ENCODE measurements around the gene TGDS. TPM values are rescaled to one million over a fixed set of nuclear protein-coding genes. Genes with fewer than 3 reads are reported as not detected.

Gene TGDS
- total and polyA plus RNA-seq, 2 of the 8 experiments (the other 6 are each of a cell fraction or from before 2014, with no cell fraction given): 11.6 to 11.8 TPM

DNA sequence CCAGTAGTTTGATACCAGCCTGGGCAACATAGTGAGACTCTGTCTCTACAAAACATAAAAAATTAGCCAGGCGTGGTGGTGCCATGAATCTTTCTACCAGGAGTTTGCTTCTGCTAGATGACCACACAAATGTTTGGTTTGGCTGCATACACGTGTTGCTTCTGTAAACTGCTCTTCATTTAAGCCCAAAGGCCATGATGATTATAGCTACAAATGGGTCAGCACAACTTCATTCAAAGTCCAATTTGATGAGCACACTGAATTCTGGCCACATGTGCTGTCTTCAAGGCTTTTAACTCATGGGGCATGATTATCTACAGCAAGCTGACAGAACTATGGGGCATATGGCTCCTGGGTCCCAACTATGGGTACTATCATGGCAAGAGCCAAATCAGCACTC lies 70.2 kb downstream of the TGDS start:
- FAIRE-seq (no peak), DNase-seq (ENCODE audit: low read depth in 1 of 2, low spot score in 2 of 2) (no peak)
- Histone ChIP-seq H3K4me2 (ENCODE audit: insufficient read depth in 1 of 2, low read depth in 2 of 2, low read length in 2 of 2) (no peak overlapping the region), H3K27ac (ENCODE audit: low read depth, low read length) (no peak overlapping the region), H2AFZ (ENCODE audit: low read length) (no peak overlapping the region), H3K4me1 (replicated peaks in 1 of 4; ENCODE audit: control insufficient read depth in 3 of 4, insufficient read depth in 4 of 4, low read length in 3 of 4) (no peaks in the 10 kb centered on the region), H4K20me1 (replicated peaks in 1 of 2; ENCODE audit: control insufficient read depth in 1 of 2, insufficient read depth in 2 of 2, low read length in 2 of 2) (no peaks in the 10 kb centered on the region), H3K79me1 (ENCODE audit: low read depth, low read length) (no peaks in the 10 kb centered on the region), H2BK120ac (replicated peaks; ENCODE audit: low read depth, low read length) (no peak overlapping the region), H3K4ac (replicated peaks; ENCODE audit: insufficient read length, low read depth, low read length) (no peak overlapping the region), H2BK20ac (ENCODE audit: low read length) (no peak overlapping the region), H3K23me2 (ENCODE audit: low read depth, low read length) (no peaks in the 10 kb centered on the region), H2BK5ac (ENCODE audit: low read depth, low read length) (no peak overlapping the region), H2BK12ac (ENCODE audit: low read depth, low read length) (no peak overlapping the region), H3K27me3 (replicated peaks in 1 of 4; ENCODE audit: control insufficient read depth in 3 of 4, extremely low read depth in 1 of 4, insufficient read depth in 3 of 4, low read length in 3 of 4) (no peaks in the 10 kb centered on the region), H3K23ac (ENCODE audit: insufficient read length) (no peak overlapping the region), H3K9ac (replicated peaks in 1 of 4; ENCODE audit: extremely low read depth in 1 of 4, low read depth in 3 of 4, low read length in 3 of 4) (no peak overlapping the region), H2AK5ac (ENCODE audit: low read depth, low read length) (no peak overlapping the region), H3K36me3 (ENCODE audit: control insufficient read depth in 2 of 4, insufficient read depth in 4 of 4, low read length in 3 of 4) (no peaks in the 10 kb centered on the region), H3K14ac (ENCODE audit: insufficient read length) (no peak overlapping the region), H2BK15ac (ENCODE audit: low read length) (no peak overlapping the region), H3K18ac (ENCODE audit: extremely low read depth, low read length) (no peak overlapping the region), H4K5ac (ENCODE audit: insufficient read length, low read depth, low read length) (no peak overlapping the region), H3K56ac (replicated peaks; ENCODE audit: insufficient read length, low read depth, low read length) (no peak overlapping the region), H3K79me2 (ENCODE audit: control insufficient read depth in 1 of 2, insufficient read depth in 2 of 2, low read length in 2 of 2) (no peaks in the 10 kb centered on the region), H3K4me3 (ENCODE audit: extremely low read depth in 1 of 4, insufficient read depth in 2 of 4, low read depth in 3 of 4, low read length in 4 of 4) (no peak overlapping the region), H4K91ac (replicated peaks; ENCODE audit: insufficient read length, low read length) (no peak overlapping the region), H3K9me3 (ENCODE audit: insufficient read depth in 2 of 2, low read depth in 1 of 2, low read length in 1 of 2) (no peaks in the 10 kb centered on the region; a peak in 1 of 4 replicates), H4K8ac (ENCODE audit: extremely low read depth, insufficient read depth, low read length) (no peak overlapping the region)
- ChIA-PET CTCF (ENCODE audit: partially characterized antibody) (interaction anchor here (0.6 to 2.5 kb wide), 4 partner anchors 10 to 22 kb away, joined by 3 to 9 read pairs (median 8); no protein-coding TSS in a partner anchor), POLR2A (ENCODE audit: partially characterized antibody) (interaction anchor here (1.2 kb wide), 1 partner anchor 23 kb away, joined by 3 read pairs; no protein-coding TSS in a partner anchor)
- TF ChIP-seq CREB1 (IDR thresholded peaks at IDR 0.05) (no peak), FOSL1 (IDR thresholded peaks at IDR 0.05; ENCODE audit: insufficient read depth, low read depth, low read length) (no peak), GTF2F1 (IDR thresholded peaks at IDR 0.05; ENCODE audit: borderline replicate concordance, low read depth, low read length) (no peak), POU5F1 (IDR thresholded peaks at IDR 0.05; ENCODE audit: low read depth, low read length) (no peak), MAFK (IDR thresholded peaks at IDR 0.05; ENCODE audit: low read depth, low read length) (no peak), EP300 (IDR thresholded peaks at IDR 0.05; ENCODE audit: borderline replicate concordance in 1 of 2, low read depth in 2 of 2, low read length in 2 of 2) (no peak), KDM4A (IDR thresholded peaks at IDR 0.05; ENCODE audit: low read depth, low read length, severe bottlenecking) (no peak)
- TF ChIP-seq, protein P1, sequence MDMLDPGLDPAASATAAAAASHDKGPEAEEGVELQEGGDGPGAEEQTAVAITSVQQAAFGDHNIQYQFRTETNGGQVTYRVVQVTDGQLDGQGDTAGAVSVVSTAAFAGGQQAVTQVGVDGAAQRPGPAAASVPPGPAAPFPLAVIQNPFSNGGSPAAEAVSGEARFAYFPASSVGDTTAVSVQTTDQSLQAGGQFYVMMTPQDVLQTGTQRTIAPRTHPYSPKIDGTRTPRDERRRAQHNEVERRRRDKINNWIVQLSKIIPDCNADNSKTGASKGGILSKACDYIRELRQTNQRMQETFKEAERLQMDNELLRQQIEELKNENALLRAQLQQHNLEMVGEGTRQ (IDR thresholded peaks at IDR 0.05; ENCODE audit: low read length): no peak
- WGBS, 2 experiments (ENCODE audit: extremely low coverage in 1 of 2, insufficient coverage in 1 of 2, insufficient read length in 1 of 2, insufficient replicate concordance in 2 of 2, low coverage in 1 of 2, low lambda C conversion rate in 2 of 2, missing lambda C conversion rate in 1 of 2): 89% methylated on average over 2 of the region's 2 CpGs; no CpG with 5 or more reads in 1 of the 2 experiments

All from H1 (cell line).